Measurements from ENCODE around the gene GSN. TPM values are rescaled to one million over a fixed set of nuclear protein-coding genes. Genes with fewer than 3 reads are reported as not detected.

GSN gene
- total and polyA plus RNA-seq, 9 of the 15 experiments (the other 6 are each of a cell fraction or from before 2014, with no cell fraction given) = 0.39 to 16.6 (median 8.2) TPM

- CTCF ChIA-PET (ENCODE audit: low intra/inter-chr PET ratio) = no interaction called here
- peak; percentile 61 for TF ChIP-seq PRDM10 (IDR thresholded peaks at IDR 0.05; ENCODE audit: partially characterized antibody)
- TF ChIP-seq PCBP2 (IDR thresholded peaks at IDR 0.05; ENCODE audit: low read depth, low read length, poor library complexity, severe bottlenecking) = no peak
- peaks cover 0 to 7% of the 10 kb centered on the region in 2 experiments; a peak in 1 of 5 replicates for H3K27me3 ChIP-seq (ENCODE audit: control insufficient read depth in 2 of 2, insufficient read depth in 2 of 2, low read length in 2 of 2)
- H3K9me1 ChIP-seq (ENCODE audit: control insufficient read depth, insufficient read depth, low read length) = no peaks in the 10 kb centered on the region
- H3K9ac ChIP-seq (ENCODE audit: insufficient read depth in 1 of 2, low read depth in 2 of 2, low read length in 2 of 2) = no peak overlapping the region
- no TSS peak for BruUV-seq (replicated peaks)
- H3K4me3 ChIP-seq = no peak overlapping the region
- H3K27ac ChIP-seq (ENCODE audit: extremely low read depth, low read depth, low read length) = no peak overlapping the region
- H2AFZ ChIP-seq (ENCODE audit: low read depth, low read length) = no peak overlapping the region
- WGBS (ENCODE audit: insufficient coverage, low coverage, missing lambda C conversion rate) = 2% methylated on average over 6 of the region's 6 CpGs
- H3K4me1 ChIP-seq (replicated peaks in 1 of 2; ENCODE audit: control insufficient read depth in 2 of 2, insufficient read depth in 2 of 2, low read length in 2 of 2) = no peaks in the 10 kb centered on the region
- POLR2A ChIA-PET = interaction anchor here (0.5 to 1.9 kb wide), 2 partner anchors 8 to 27 kb away, joined by 4 to 12 read pairs; partner anchors contain the start of gene GSN
- in situ Hi-C loops (cut with MboI) = no loop called here
- H3K9me3 ChIP-seq (replicated peaks; ENCODE audit: control insufficient read depth, insufficient read depth, low read depth, low read length) = no peaks in the 10 kb centered on the region
- intact Hi-C loops (cut with micrococcal nuclease) = no loop called here
- H3K79me2 ChIP-seq (ENCODE audit: control insufficient read depth, insufficient read depth, low read length) = no peaks in the 10 kb centered on the region
- H4K20me1 ChIP-seq (replicated peaks; ENCODE audit: control insufficient read depth, insufficient read depth, low read length) = no peaks in the 10 kb centered on the region
- H3K4me2 ChIP-seq (ENCODE audit: insufficient read depth, low read length) = no peak overlapping the region
- no peak for DNase-seq (ENCODE audit: extremely low read depth in 1 of 4, low spot score in 3 of 4)
- FAIRE-seq = no peak
- no peaks in the 10 kb centered on the region for H3K36me3 ChIP-seq (ENCODE audit: control insufficient read depth, insufficient read depth, low read length)
- no peak for ATAC-seq
Measured at GRCh38 chr9:121260457-121261106, 7.4 kb upstream of the GSN start.

Data from K562 (cell line).